SKM-1 (cell line): ENCODE data around the gene ZNF236.
"Not testable (repeated sequence)": the region's sequence is repeated elsewhere in the genome, so short reads cannot be mapped to it uniquely, and the experiment has no call there.

ENCODE experiments used
- DNase-seq: peaks from one replicate; lab custom pipeline; 2025; ENCODE audit not compliant: unreplicated experiment; lab: John Stamatoyannopoulos, UW

The ZNF236 gene

DNA sequence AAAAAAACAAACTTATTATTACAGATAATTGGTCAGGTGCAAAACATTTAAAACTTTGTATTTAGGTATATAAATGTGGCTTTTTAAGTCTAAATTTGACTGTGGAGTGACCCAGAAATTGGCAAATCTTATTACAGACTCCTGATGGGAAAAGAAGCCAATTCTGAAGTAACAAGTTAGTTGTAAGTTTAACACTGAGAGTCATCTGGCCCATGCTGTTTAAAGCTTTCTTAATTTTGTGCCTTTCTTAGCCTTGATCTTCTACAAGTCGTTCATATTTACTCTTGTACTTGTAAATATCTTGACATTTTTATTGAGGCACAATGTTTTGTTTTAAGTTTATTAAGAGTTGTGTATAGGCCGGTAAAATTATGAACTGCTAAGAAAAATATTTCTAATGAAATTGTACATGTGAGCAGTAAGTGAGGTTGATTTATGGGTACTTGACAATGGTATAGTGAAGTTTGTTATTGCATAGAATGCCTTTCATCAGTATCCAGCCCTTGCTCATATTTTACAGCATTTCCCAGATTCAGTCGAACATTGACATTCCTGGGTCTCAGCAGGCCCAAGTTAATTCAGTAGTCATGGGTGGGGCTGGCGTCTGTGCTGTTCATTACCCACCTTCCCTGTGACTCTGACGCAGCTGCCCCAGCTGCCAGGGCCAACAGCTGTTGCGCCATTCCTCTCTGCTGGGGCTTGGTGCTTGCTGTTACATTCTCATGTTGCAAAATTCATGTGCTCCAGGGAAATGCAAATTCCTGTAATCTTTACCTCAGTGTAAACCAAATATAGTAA is 121.4 kb downstream of the ZNF236 start:
- DNase-seq, result no peak

- DNase-seq, result not testable (repeated sequence)
These were observed 122.0 kb downstream of the ZNF236 start for GRCh38 chr18:76944346-76944745.

GRCh38 chr18:76948345-76948744 is 126.0 kb downstream of the ZNF236 start:
- no peak for DNase-seq

GRCh38 chr18:76951456-76952247 is 129.3 kb downstream of the ZNF236 start:
- no peak for DNase-seq

DNA sequence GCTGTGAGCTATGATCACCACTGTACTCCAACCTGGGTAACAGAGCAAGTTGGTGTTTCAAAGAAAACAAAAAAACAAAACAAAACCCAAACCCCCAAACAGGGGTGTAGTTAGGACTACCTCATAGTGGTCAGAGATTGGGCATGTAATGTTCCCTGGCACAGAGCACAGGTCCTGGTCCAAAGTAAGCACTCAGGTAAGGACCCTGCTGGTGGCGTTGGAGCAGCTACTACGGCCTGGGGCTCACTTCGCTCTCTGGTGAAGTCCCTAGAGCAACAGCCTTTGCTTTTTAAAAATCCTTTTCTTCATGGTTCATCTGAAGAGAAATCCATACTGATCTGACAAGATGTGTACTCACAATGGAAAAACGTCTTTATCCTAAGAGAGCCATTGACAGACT is 130.4 kb downstream of the ZNF236 start:
- no peak for DNase-seq

DNA sequence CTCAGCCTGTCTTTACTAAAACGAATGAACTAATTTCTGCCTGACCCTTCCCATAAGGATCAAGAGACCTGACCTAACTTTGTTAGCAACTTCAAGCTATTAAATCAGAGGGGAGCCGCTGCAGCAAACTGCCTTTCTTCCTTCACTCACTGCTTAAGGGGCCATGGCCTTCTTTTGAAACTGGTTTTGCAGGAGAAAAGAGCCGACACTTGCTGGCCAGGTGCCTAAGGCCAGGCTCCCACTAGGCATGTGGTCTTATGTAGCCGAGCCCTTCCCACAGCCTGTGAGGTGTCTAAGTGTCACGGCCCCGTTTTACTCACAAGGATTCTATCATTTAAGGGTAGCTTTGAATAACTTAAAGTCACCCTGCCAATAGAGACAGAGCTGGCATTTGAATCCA is 130.8 kb downstream of the ZNF236 start:
- DNase-seq, result no peak

DNA sequence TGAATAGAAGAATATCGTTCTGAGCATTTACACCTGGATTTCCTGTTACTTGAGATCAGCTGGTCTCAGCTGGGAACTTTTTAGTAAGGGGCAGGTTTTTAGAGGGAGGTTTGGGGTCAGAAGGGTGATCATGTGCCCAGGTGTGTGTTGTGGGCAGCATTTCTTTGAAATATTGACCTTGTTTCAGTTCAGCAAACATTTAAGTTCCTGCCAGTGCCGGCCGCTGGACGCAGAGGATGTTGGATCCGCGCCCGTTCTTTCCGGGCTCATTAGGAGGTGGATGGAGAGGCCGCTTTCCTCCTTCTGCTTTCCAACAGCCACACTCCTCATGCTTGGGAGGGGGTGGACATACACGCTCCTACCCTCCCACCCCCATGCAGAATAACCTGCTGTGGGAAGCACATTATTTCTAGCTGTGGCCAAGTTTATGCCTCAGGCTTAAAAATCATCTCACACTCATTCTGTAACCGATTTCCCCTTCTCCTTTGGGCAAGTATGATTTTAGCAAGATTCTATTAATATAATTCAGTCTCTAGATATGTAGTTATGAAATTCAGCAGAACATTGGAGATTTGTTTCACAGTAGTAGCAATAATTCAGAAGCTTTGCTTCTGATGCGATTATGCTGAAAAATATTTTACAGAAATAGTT is 131.4 kb downstream of the ZNF236 start:
- no peak for DNase-seq

DNA sequence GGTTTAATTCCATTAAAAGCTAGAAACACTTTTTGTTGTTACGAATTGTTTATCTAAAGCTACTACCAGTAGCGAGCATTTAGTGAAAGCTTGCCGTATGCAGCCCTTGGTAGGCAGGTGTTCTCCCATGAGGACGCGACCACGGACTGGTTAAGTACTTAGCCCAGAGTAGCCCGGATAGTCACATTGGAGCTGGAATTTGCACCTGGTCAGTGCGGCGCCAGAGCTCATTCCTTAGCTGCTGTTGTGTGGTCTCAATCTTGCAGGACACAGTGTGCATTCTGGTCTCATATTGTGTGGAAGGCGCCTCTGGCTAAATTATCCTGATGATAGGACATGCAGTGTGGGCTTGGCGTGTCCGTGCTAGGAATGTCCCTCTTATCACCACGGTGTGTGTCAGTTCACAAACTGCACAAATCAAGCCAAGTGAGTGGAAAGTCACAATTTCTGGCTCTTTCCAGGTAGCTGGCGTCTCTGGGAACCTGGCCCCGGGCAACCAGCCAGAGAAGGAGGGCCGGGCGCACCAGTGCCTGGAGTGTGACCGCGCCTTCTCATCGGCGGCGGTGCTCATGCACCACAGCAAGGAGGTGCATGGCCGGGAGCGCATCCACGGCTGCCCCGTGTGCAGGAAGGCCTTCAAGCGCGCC is 133.3 kb downstream of the ZNF236 start:
- DNase-seq, result no peak

DNA sequence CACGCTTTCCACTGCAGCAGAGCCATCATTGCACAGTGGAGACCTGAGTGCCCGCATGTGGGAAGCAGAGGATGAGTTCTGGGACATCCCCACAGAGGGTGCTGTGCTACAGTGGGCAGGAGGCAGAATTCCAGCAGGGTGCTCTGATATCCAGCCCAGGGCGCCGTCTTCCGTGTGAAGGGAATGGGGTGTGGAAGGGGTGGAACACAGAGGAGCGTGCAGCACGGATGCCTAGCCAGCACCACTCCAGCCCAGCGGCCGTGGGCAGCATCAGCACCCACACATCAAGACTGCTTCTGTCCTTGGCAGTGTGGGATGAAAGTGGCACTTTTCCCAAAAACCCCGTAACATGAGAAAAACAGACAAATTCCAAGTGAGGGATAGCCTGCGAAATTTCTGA is 134.3 kb downstream of the ZNF236 start:
- no peak for DNase-seq

GRCh38 chr18:76957384-76958355 is 135.3 kb downstream of the ZNF236 start:
- no peak for DNase-seq

GRCh38 chr18:76958692-76959341 is 136.5 kb downstream of the ZNF236 start:
- DNase-seq, result no peak

DNA sequence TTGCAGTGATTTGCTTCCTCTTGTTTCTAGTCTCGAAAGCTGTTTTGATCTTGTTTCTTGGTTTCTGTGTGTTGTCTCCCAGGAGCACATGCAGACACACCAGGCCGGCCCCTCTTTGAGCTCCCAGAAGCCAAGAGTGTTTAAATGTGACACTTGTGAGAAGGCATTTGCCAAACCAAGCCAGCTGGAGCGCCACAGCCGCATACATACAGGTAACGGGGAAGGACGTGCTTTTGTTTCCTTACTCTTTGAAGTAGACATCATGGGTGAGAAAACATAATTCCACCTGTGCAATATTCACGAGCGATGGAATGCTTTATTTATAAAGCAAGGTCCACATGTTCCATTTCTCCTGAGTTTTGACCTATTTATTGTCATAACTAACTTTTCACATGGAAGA is 137.2 kb downstream of the ZNF236 start:
- DNase-seq, result no peak

DNA sequence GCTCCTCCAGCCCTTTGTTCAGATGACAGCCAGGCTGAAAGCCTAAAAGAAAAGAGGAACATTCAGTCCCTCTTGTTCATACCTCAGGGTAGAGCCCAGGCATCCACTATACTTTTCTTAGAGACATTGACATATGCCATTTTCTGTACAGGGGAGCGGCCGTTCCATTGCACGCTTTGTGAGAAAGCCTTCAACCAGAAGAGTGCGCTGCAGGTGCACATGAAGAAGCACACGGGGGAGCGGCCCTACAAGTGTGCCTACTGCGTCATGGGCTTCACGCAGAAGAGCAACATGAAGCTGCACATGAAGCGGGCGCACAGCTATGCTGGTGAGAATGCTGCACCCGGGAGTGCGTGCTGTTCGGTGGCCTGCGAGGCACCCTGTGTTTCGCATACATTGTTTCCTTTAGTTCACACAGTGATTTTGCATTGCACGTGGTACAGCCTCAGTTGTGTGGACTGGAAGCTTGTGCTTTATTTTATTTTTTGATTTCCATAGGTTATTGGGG is 138.2 kb downstream of the ZNF236 start:
- no peak for DNase-seq

- DNase-seq, result no peak
These were observed 140.5 kb downstream of the ZNF236 start for GRCh38 chr18:76962851-76963250.

DNA sequence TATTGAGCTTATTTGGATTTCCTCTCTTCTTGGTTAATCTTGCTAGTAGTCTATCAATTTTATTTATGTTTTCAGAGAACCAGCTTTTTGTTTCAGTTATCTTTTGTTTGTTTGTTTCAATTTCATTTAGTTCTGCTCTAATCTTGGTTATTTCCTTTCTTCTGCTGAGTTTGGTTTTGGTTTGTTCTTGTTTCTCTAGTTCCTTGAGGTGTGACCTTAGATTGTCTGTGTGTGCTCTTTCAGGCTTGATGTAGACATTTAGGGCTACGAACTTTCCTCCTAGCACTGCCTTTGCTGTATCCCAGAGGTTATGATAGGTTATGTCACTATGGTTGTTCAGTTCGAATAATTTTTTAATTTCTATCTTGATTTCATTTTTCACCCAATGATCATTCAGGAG is 141.6 kb downstream of the ZNF236 start:
- DNase-seq, result no peak

DNA sequence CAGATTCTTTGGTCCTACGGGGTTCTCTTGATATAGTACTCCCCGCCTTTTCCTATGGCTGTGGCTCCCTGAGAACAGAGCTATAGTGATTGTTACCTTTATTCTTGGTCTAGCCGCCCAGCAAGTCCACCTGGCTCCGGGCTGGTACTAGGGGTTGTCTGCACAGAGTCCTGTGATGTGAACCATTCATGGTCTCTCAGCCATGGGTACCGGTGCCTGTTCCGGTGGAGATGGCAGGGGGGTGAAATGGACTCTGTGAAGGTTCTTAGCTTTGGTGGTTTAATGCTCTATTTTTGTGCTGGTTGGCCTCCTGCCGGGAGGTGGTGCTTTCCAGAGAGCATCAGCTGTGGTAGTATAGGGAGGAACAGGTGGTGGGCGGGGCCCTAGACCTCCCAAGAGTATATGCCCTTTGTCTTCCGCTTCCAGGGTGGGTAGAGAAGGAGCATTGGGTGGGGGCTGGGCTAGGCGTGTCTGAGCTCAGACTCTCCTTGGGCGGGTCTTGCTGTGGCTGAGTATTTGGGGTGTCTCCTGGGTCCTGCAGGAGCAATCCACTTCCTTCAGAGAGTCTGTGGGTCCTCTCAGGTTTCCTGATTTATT is 143.3 kb downstream of the ZNF236 start:
- DNase-seq, result not testable (repeated sequence)

GRCh38 chr18:76967299-76967698 is 144.9 kb downstream of the ZNF236 start:
- not testable (repeated sequence) for DNase-seq

DNA sequence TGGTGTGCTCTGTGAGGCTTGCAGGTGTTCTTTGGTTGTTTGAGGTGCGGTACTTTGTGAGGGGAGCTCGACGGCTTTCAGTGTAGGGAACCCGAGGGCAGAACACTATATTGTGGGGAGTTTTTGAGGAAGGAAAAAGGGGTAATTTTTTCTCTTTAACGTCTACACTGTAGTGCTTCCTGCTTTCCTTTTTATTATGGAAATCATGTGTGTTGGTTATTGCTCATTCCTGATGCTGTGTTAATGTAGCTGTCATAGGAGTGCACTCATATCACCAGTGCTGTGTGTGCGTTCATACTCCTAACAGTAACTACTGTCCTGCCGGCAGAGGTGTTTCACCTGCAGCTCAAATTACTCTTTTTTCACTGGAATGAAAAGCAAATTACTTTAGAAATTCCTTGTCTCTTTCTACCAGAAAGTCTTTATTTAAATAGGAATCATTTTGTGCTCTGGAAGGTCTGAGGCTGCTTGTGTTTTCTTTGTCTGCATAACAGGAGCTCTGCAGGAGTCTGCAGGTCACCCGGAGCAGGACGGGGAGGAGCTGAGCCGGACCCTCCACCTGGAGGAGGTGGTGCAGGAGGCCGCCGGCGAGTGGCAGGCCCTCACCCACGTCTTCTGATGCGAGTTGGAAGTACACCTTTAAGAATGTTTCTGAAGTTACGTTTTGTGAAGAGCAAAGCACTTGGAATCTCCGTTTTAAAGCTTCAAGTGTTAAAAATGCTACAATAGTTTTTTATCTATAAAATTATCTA is 145.5 kb downstream of the ZNF236 start:
- DNase-seq, result no peak
